Measurements from ENCODE around the gene SPTBN4. TPM values are rescaled to one million over a fixed set of nuclear protein-coding genes. Genes with fewer than 3 reads are reported as not detected.
"Not testable (repeated sequence)": the region's sequence is repeated elsewhere in the genome, so short reads cannot be mapped to it uniquely, and the experiment has no call there.

The SPTBN4 gene
- total and polyA plus RNA-seq, 5 donors = 3.2 to 6.4 (median 5.4) TPM

GRCh38 chr19:40623403-40624251 lies 156.8 kb downstream of the SPTBN4 start:
- peak in 2 of 3 donors; percentile 74 to 82 for DNase-seq
- H3K4me1 ChIP-seq (ENCODE audit: control insufficient read depth, insufficient read depth, low read length) = no peaks in the 10 kb centered on the region
- 49% methylated on average over 41 of the region's 41 CpGs for WGBS
- intact Hi-C loops (cut with DNase I) = no loop called here
- H3K27me3 ChIP-seq (ENCODE audit: control insufficient read depth, insufficient read depth) = no peaks in the 10 kb centered on the region
- no peak overlapping the region for H3K4me3 ChIP-seq (ENCODE audit: low read length)
- no peak overlapping the region for H3K27ac ChIP-seq (ENCODE audit: low read length)
- no peaks in the 10 kb centered on the region for H3K9me3 ChIP-seq (ENCODE audit: control insufficient read depth, low read length)
- ATAC-seq = peak; percentile 43 to 48

- WGBS = 87% methylated on average over 14 of the region's 14 CpGs
- H3K27me3 ChIP-seq (ENCODE audit: control insufficient read depth, insufficient read depth); intact Hi-C loops (cut with DNase I); ATAC-seq; H3K4me1 ChIP-seq (ENCODE audit: control insufficient read depth, insufficient read depth, low read length); H3K9me3 ChIP-seq (ENCODE audit: control insufficient read depth, low read length); H3K4me3 ChIP-seq (ENCODE audit: low read length); H3K27ac ChIP-seq (ENCODE audit: low read length): not testable (repeated sequence)
- DNase-seq = peak in 1 of 3 donors; percentile 21
These were observed 157.8 kb downstream of the SPTBN4 start for GRCh38 chr19:40624369-40625153.

DNA sequence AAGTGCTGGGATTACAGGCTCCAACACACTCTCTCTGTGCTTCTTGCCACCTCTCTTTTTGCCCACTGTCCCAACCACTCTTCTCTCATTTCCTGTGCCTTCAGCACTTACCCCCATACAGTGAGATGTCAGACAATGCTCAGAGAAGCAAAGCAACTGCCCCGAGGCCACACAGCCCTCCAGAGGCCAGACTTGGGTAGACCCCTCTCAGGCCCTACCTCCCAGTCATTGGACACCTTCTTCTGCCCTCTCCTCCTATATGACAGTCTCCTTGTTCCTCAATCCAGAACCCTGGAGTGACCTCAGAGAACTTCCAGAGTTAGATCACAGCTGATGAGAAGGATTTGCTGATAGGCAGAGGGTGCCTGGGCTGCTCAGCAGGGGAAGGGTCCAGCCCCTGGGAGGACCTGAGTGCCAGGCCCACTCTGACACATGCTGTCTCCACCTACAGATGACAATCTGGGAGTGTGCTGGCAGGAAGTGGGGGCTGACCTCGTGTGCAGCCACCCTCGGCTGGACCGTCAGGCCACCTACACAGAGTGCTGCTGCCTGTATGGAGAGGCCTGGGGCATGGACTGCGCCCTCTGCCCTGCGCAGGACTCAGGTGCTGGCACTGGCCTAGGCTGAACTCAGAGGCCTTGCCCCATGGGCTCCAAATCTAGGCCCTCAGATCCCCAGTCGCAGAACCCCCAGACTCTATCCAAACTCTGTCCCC lies 158.8 kb downstream of the SPTBN4 start:
- intact Hi-C loops (cut with DNase I) = no loop called here
- Histone ChIP-seq H3K27ac (ENCODE audit: low read length) (no peak overlapping the region), H3K4me1 (ENCODE audit: control insufficient read depth, insufficient read depth, low read length) (no peaks in the 10 kb centered on the region), H3K9me3 (ENCODE audit: control insufficient read depth, low read length) (no peaks in the 10 kb centered on the region), H3K4me3 (ENCODE audit: low read length) (no peak overlapping the region), H3K27me3 (ENCODE audit: control insufficient read depth, insufficient read depth) (no peaks in the 10 kb centered on the region)
- ATAC-seq = no peak
- DNase-seq = peak in 1 of 3 donors; percentile 42
- WGBS = 66% methylated on average over 7 of the region's 7 CpGs

Other genes starting within 250 kb of the SPTBN4 start
- gene TTC9B, start 248.6 kb upstream of the SPTBN4 start, total RNA-seq = not detected
- gene TTC9B, start 248.6 kb upstream of the SPTBN4 start, polyA plus RNA-seq = 0.11 TPM
- gene CCNP, start 240.3 kb upstream of the SPTBN4 start, total RNA-seq = under 1 TPM; 0.23 to 0.41 (median 0.30) TPM
- 0.25 TPM for gene CCNP, start 240.3 kb upstream of the SPTBN4 start, polyA plus RNA-seq
- 100 to 1,000 TPM; 119 to 131 (median 125) TPM for gene AKT2, start 181.7 kb upstream of the SPTBN4 start, total RNA-seq
- 94.9 TPM for gene AKT2, start 181.7 kb upstream of the SPTBN4 start, polyA plus RNA-seq
- 100 to 1,000 TPM; 116 to 170 (median 144) TPM for gene C19orf47, start 118.6 kb upstream of the SPTBN4 start, total RNA-seq
- 194 TPM for gene C19orf47, start 118.6 kb upstream of the SPTBN4 start, polyA plus RNA-seq
- gene PLD3, start 118.3 kb upstream of the SPTBN4 start, total RNA-seq = 100 to 1,000 TPM; 197 to 235 (median 223) TPM
- gene PLD3, start 118.3 kb upstream of the SPTBN4 start, polyA plus RNA-seq = 180 TPM
- gene HIPK4, start 76.8 kb upstream of the SPTBN4 start, total RNA-seq = under 1 TPM in 1 of 4 donors, not detected in 3; 0.11 TPM
- gene HIPK4, start 76.8 kb upstream of the SPTBN4 start, polyA plus RNA-seq = 0.05 TPM
- gene PRX, start 53.6 kb upstream of the SPTBN4 start, total RNA-seq = 1 to 10 TPM; 3.2 to 7.1 (median 4.8) TPM
- 5.7 TPM for gene PRX, start 53.6 kb upstream of the SPTBN4 start, polyA plus RNA-seq
- gene SERTAD1, start 41.0 kb upstream of the SPTBN4 start, total RNA-seq = 10 to 100 TPM in 2 of 4 donors, 1 to 10 TPM in 2; 8.9 to 14.4 (median 9.7) TPM
- gene SERTAD1, start 41.0 kb upstream of the SPTBN4 start, polyA plus RNA-seq = 18.4 TPM
- gene SERTAD3, start 22.7 kb upstream of the SPTBN4 start, total RNA-seq = 10 to 100 TPM; 31.5 to 48.2 (median 36.9) TPM
- 36.2 TPM for gene SERTAD3, start 22.7 kb upstream of the SPTBN4 start, polyA plus RNA-seq
- gene BLVRB, start 1.3 kb upstream of the SPTBN4 start, total RNA-seq = 100 to 1,000 TPM in 1 of 4 donors, 10 to 100 TPM in 3; 72.0 to 102 (median 86.2) TPM
- gene BLVRB, start 1.3 kb upstream of the SPTBN4 start, polyA plus RNA-seq = 109 TPM
- 10 to 100 TPM; 19.7 to 23.0 (median 20.4) TPM for gene SHKBP1, start 109.9 kb downstream of the SPTBN4 start, total RNA-seq
- 22.8 TPM for gene SHKBP1, start 109.9 kb downstream of the SPTBN4 start, polyA plus RNA-seq
- 100 to 1,000 TPM; 307 to 473 (median 324) TPM for gene LTBP4, start 134.4 kb downstream of the SPTBN4 start, total RNA-seq
- 216 TPM for gene LTBP4, start 134.4 kb downstream of the SPTBN4 start, polyA plus RNA-seq
- gene NUMBL, start 223.7 kb downstream of the SPTBN4 start, total RNA-seq = 10 to 100 TPM; 18.6 to 22.9 (median 20.4) TPM
- gene NUMBL, start 223.7 kb downstream of the SPTBN4 start, polyA plus RNA-seq = 12.4 TPM
- gene COQ8B, start 249.9 kb downstream of the SPTBN4 start, total RNA-seq = 10 to 100 TPM; 22.8 to 34.0 (median 29.0) TPM
- gene COQ8B, start 249.9 kb downstream of the SPTBN4 start, polyA plus RNA-seq = 23.8 TPM

All from right cardiac atrium (tissue), 5 donors.